ENCODE data around the gene ATG7. TPM values are rescaled to one million over a fixed set of nuclear protein-coding genes. Genes with fewer than 3 reads are reported as not detected.

Gene ATG7
- total and polyA plus RNA-seq, 4 donors = 7.4 to 53.8 (median 15.6) TPM

- H3K27me3 ChIP-seq (ENCODE audit: control insufficient read depth in 4 of 4, insufficient read depth in 4 of 4, low read length in 3 of 4) = no peaks in the 10 kb centered on the region
- DNase-seq (ENCODE audit: low spot score) = no peak
- peaks cover 0 to 4% (median 0%) of the 10 kb centered on the region in 4 donors for H3K36me3 ChIP-seq (ENCODE audit: control insufficient read depth in 4 of 4, insufficient read depth in 3 of 4, low read depth in 1 of 4, low read length in 3 of 4)
- no peak overlapping the region for H3K4me3 ChIP-seq (ENCODE audit: low read depth in 1 of 3, low read length in 3 of 3)
- no peak overlapping the region for H3K27ac ChIP-seq (ENCODE audit: low read depth in 1 of 2, low read length in 2 of 2)
- no peak overlapping the region for H3K9ac ChIP-seq (ENCODE audit: low read depth in 1 of 2, low read length in 2 of 2)
- H3K9me3 ChIP-seq (ENCODE audit: control insufficient read depth in 4 of 4, low read length in 3 of 4) = no peaks in the 10 kb centered on the region
- no peak for TF ChIP-seq REST (IDR thresholded peaks at IDR 0.05)
- no peak for TF ChIP-seq RAD21 (IDR thresholded peaks at IDR 0.05)
- no peak for TF ChIP-seq FOXA2 (IDR thresholded peaks at IDR 0.05)
- TF ChIP-seq TAF1 (conservative IDR thresholded peaks at IDR 0.05) = no peak
- TF ChIP-seq HNF4A (conservative IDR thresholded peaks at IDR 0.05) = no peak
- TF ChIP-seq JUND (IDR thresholded peaks at IDR 0.05) = no peak
- TF ChIP-seq RXRA (IDR thresholded peaks at IDR 0.05) = no peak
- TF ChIP-seq EGR1 (IDR thresholded peaks at IDR 0.05; ENCODE audit: low read depth in 2 of 2) = no peak
- TF ChIP-seq ATF3 (IDR thresholded peaks at IDR 0.05) = no peak
- TF ChIP-seq SP1 (IDR thresholded peaks at IDR 0.05) = no peak
- no peak for TF ChIP-seq HNF4G (IDR thresholded peaks at IDR 0.05)
- 96% methylated on average over 8 of the region's 8 CpGs for WGBS
- H3K4me1 ChIP-seq (ENCODE audit: control insufficient read depth in 4 of 4, insufficient read depth in 4 of 4, low read length in 3 of 4) = no peaks in the 10 kb centered on the region
Measured at GRCh38 chr3:11382146-11382745, 110.0 kb downstream of the ATG7 start.

- TF ChIP-seq NR2F2 (IDR thresholded peaks at IDR 0.05) = no peak
- no peak for DNase-seq (ENCODE audit: low spot score)
- no peaks in the 10 kb centered on the region for H3K27me3 ChIP-seq (ENCODE audit: control insufficient read depth in 4 of 4, insufficient read depth in 4 of 4, low read length in 3 of 4)
- no peaks in the 10 kb centered on the region for H3K9me3 ChIP-seq (ENCODE audit: control insufficient read depth in 4 of 4, low read length in 3 of 4)
- no peak overlapping the region for H3K27ac ChIP-seq (ENCODE audit: low read depth in 1 of 2, low read length in 2 of 2)
- H3K9ac ChIP-seq (ENCODE audit: low read depth in 1 of 2, low read length in 2 of 2) = no peak overlapping the region
- no peaks in the 10 kb centered on the region for H3K4me1 ChIP-seq (ENCODE audit: control insufficient read depth in 4 of 4, insufficient read depth in 4 of 4, low read length in 3 of 4)
- no peak overlapping the region for H3K4me3 ChIP-seq (ENCODE audit: low read depth in 1 of 3, low read length in 3 of 3)
- WGBS = 99% methylated on average over 2 of the region's 2 CpGs
- peaks cover 0 to 4% (median 0%) of the 10 kb centered on the region in 4 donors for H3K36me3 ChIP-seq (ENCODE audit: control insufficient read depth in 4 of 4, insufficient read depth in 3 of 4, low read depth in 1 of 4, low read length in 3 of 4)
Measured at GRCh38 chr3:11384074-11384473, 111.9 kb downstream of the ATG7 start.

GRCh38 chr3:11385326-11385725 is 113.1 kb downstream of the ATG7 start:
- Histone ChIP-seq H3K27ac (ENCODE audit: low read depth in 1 of 2, low read length in 2 of 2) (no peak overlapping the region), H3K36me3 (ENCODE audit: control insufficient read depth in 4 of 4, insufficient read depth in 3 of 4, low read depth in 1 of 4, low read length in 3 of 4) (peaks cover 0 to 3% (median 0%) of the 10 kb centered on the region in 4 donors), H3K9ac (ENCODE audit: low read depth in 1 of 2, low read length in 2 of 2) (no peak overlapping the region), H3K27me3 (ENCODE audit: control insufficient read depth in 4 of 4, insufficient read depth in 4 of 4, low read length in 3 of 4) (no peaks in the 10 kb centered on the region), H3K9me3 (ENCODE audit: control insufficient read depth in 4 of 4, low read length in 3 of 4) (no peaks in the 10 kb centered on the region), H3K4me1 (ENCODE audit: control insufficient read depth in 4 of 4, insufficient read depth in 4 of 4, low read length in 3 of 4) (no peaks in the 10 kb centered on the region), H3K4me3 (ENCODE audit: low read depth in 1 of 3, low read length in 3 of 3) (no peak overlapping the region)
- DNase-seq (ENCODE audit: low spot score) = no peak
- 95% methylated on average over 1 of the region's 1 CpG for WGBS
- TF ChIP-seq SP1 (IDR thresholded peaks at IDR 0.05) = no peak
- no peak for TF ChIP-seq TAF1 (conservative IDR thresholded peaks at IDR 0.05)
- TF ChIP-seq FOXA2 (IDR thresholded peaks at IDR 0.05) = no peak
- TF ChIP-seq ZBTB33 (IDR thresholded peaks at IDR 0.05) = no peak
- TF ChIP-seq REST (IDR thresholded peaks at IDR 0.05) = no peak
- no peak for TF ChIP-seq RXRA (IDR thresholded peaks at IDR 0.05)
- no peak for TF ChIP-seq HNF4G (IDR thresholded peaks at IDR 0.05)
- TF ChIP-seq NR2F2 (IDR thresholded peaks at IDR 0.05) = no peak
- no peak for TF ChIP-seq RAD21 (IDR thresholded peaks at IDR 0.05)
- TF ChIP-seq ATF3 (IDR thresholded peaks at IDR 0.05) = no peak
- TF ChIP-seq EGR1 (IDR thresholded peaks at IDR 0.05; ENCODE audit: low read depth in 2 of 2) = no peak
- TF ChIP-seq FOXA1 (IDR thresholded peaks at IDR 0.05) = no peak
- no peak for TF ChIP-seq MAX (IDR thresholded peaks at IDR 0.05)
- no peak for TF ChIP-seq JUND (IDR thresholded peaks at IDR 0.05)
